GM21737 (cell line): ENCODE results near the gene CHCHD6.

Experiments
- ATAC-seq: cut with Tn5 transposase; IDR thresholded peaks from one replicate; pipeline ENCODE4 v1.9.1; 2021; ENCODE audit warnings: mild to moderate bottlenecking, moderate library complexity; ENCODE audit not compliant: unreplicated experiment

CHCHD6 gene

GRCh38 chr3:126742057-126742456 lies 38.0 kb downstream of the CHCHD6 start:
- no peak for ATAC-seq

- ATAC-seq, result no peak
Observed at GRCh38 chr3:126743350-126743749, 39.3 kb downstream of the CHCHD6 start.

GRCh38 chr3:126743781-126744180 lies 39.7 kb downstream of the CHCHD6 start:
- no peak for ATAC-seq

GRCh38 chr3:126745760-126746394 lies 41.8 kb downstream of the CHCHD6 start:
- no peak for ATAC-seq

GRCh38 chr3:126746395-126747177 lies 42.5 kb downstream of the CHCHD6 start:
- no peak for ATAC-seq

GRCh38 chr3:126747768-126748167 lies 43.7 kb downstream of the CHCHD6 start:
- no peak for ATAC-seq

- ATAC-seq, result no peak
Observed at GRCh38 chr3:126748701-126749546, 44.9 kb downstream of the CHCHD6 start.

GRCh38 chr3:126749547-126749875 lies 45.5 kb downstream of the CHCHD6 start:
- ATAC-seq, result no peak

GRCh38 chr3:126749931-126750755 lies 46.1 kb downstream of the CHCHD6 start:
- no peak for ATAC-seq

GRCh38 chr3:126750756-126751121 lies 46.7 kb downstream of the CHCHD6 start:
- no peak for ATAC-seq

GRCh38 chr3:126751611-126752302 lies 47.7 kb downstream of the CHCHD6 start:
- ATAC-seq, result no peak

GRCh38 chr3:126752303-126753190 lies 48.5 kb downstream of the CHCHD6 start:
- ATAC-seq, result no peak

- ATAC-seq, result no peak
Observed at GRCh38 chr3:126753191-126754160, 49.4 kb downstream of the CHCHD6 start.

- no peak for ATAC-seq
Observed at GRCh38 chr3:126755866-126756265, 51.8 kb downstream of the CHCHD6 start.

GRCh38 chr3:126758026-126758425 lies 54.0 kb downstream of the CHCHD6 start:
- no peak for ATAC-seq

GRCh38 chr3:126758882-126759281 lies 54.8 kb downstream of the CHCHD6 start:
- no peak for ATAC-seq

GRCh38 chr3:126760541-126760940 lies 56.5 kb downstream of the CHCHD6 start:
- no peak for ATAC-seq

GRCh38 chr3:126763035-126763434 lies 59.0 kb downstream of the CHCHD6 start:
- no peak for ATAC-seq
